Middle frontal gyrus (tissue), 1 donor: ENCODE results near the gene EXOC8.
"Not testable (repeated sequence)": the region's sequence is repeated elsewhere in the genome, so short reads cannot be mapped to it uniquely, and the experiment has no call there.

Experiments
- DNase-seq: peaks from one replicate; pipeline ENCODE4 v3.0.0-alpha.2; 2015; ENCODE audit warnings: low spot score; ENCODE audit errors: extremely low spot score

EXOC8 gene

GRCh38 chr1:231354330-231355020, 16.8 kb upstream of the EXOC8 start:
- no peak for DNase-seq

- DNase-seq = no peak
Measured at GRCh38 chr1:231353086-231353485, 15.4 kb upstream of the EXOC8 start.

- DNase-seq = no peak
Measured at GRCh38 chr1:231351816-231352215, 14.2 kb upstream of the EXOC8 start.

GRCh38 chr1:231348856-231349255, 11.2 kb upstream of the EXOC8 start:
- DNase-seq = not testable (repeated sequence)

GRCh38 chr1:231348442-231348841, 10.8 kb upstream of the EXOC8 start:
- no peak for DNase-seq

- no peak for DNase-seq
Measured at GRCh38 chr1:231347961-231348360, 10.3 kb upstream of the EXOC8 start.

GRCh38 chr1:231340328-231341013, 2.8 kb upstream of the EXOC8 start:
- no peak for DNase-seq

- no peak for DNase-seq
Measured at GRCh38 chr1:231338270-231339128, 847 bp upstream of the EXOC8 start, which contains the start of gene SPRTN. SPRTN (plus strand) TSS chr1:231338293; CDS start chr1:231338384, 91 bp downstream.

- DNase-seq = no peak
Measured at GRCh38 chr1:231337043-231337471, 595 bp downstream of the EXOC8 start.

- DNase-seq = no peak
Measured at GRCh38 chr1:231335663-231336602, 1.7 kb downstream of the EXOC8 start.

- no peak for DNase-seq
Measured at GRCh38 chr1:231334952-231335351, 2.7 kb downstream of the EXOC8 start.

GRCh38 chr1:231334079-231334666, 3.5 kb downstream of the EXOC8 start:
- no peak for DNase-seq

- DNase-seq = no peak
Measured at GRCh38 chr1:231332761-231333160, 4.9 kb downstream of the EXOC8 start.

- DNase-seq = no peak
Measured at GRCh38 chr1:231329483-231329882, 8.2 kb downstream of the EXOC8 start.

- DNase-seq = no peak
Measured at GRCh38 chr1:231327617-231328016, 10.0 kb downstream of the EXOC8 start.

GRCh38 chr1:231326248-231326647, 11.4 kb downstream of the EXOC8 start:
- DNase-seq = no peak

GRCh38 chr1:231324660-231325059, 13.0 kb downstream of the EXOC8 start:
- no peak for DNase-seq

GRCh38 chr1:231322880-231323530, 14.6 kb downstream of the EXOC8 start:
- no peak for DNase-seq

- no peak for DNase-seq
Measured at GRCh38 chr1:231319080-231319479, 18.6 kb downstream of the EXOC8 start.

GRCh38 chr1:231318568-231318967, 19.1 kb downstream of the EXOC8 start:
- no peak for DNase-seq
